ENCODE results near the gene OSBPL5.
A peak's percentile ranks its signal among the peaks of the same experiment; 100 is the strongest.

Gene OSBPL5

GRCh38 chr11:3163241-3163981 lies 1.7 kb downstream of the OSBPL5 start:
- Histone ChIP-seq H3K9ac (ENCODE audit: low read length in 5 of 5) (peak overlapping the region in 3 of 5 donors; percentile 77 to 87 (median 83)), H3K36me3 (ENCODE audit: control insufficient read depth in 5 of 5, insufficient read depth in 5 of 5, low read length in 5 of 5) (no peaks in the 10 kb centered on the region), H3K27ac (ENCODE audit: low read depth, low read length) (no peak overlapping the region), H3K4me1 (ENCODE audit: control insufficient read depth in 5 of 5, insufficient read depth in 5 of 5, low read length in 5 of 5) (peaks cover 11 to 68% (median 65%) of the 10 kb centered on the region in 5 donors), H3K4me3 (ENCODE audit: low read depth in 1 of 5, low read length in 5 of 5) (peak overlapping the region; percentile 72 to 90 (median 83)), H3K27me3 (ENCODE audit: control insufficient read depth in 5 of 5, insufficient read depth in 4 of 5, low read length in 5 of 5) (peaks cover 0 to 4% (median 0%) of the 10 kb centered on the region in 5 donors), H3K9me3 (ENCODE audit: control insufficient read depth in 5 of 5, low read length in 5 of 5) (no peaks in the 10 kb centered on the region)

GRCh38 chr11:3162410-3163240 lies 2.5 kb downstream of the OSBPL5 start:
- Histone ChIP-seq H3K4me3 (ENCODE audit: low read depth in 1 of 5, low read length in 5 of 5) (peak overlapping the region in 3 of 5 donors; percentile 9 to 24 (median 15)), H3K4me1 (ENCODE audit: control insufficient read depth in 5 of 5, insufficient read depth in 5 of 5, low read length in 5 of 5) (peaks cover 11 to 71% (median 65%) of the 10 kb centered on the region in 5 donors), H3K9me3 (ENCODE audit: control insufficient read depth in 5 of 5, low read length in 5 of 5) (no peaks in the 10 kb centered on the region), H3K27me3 (ENCODE audit: control insufficient read depth in 5 of 5, insufficient read depth in 4 of 5, low read length in 5 of 5) (no peaks in the 10 kb centered on the region), H3K9ac (ENCODE audit: low read length in 5 of 5) (no peak overlapping the region), H3K27ac (ENCODE audit: low read depth, low read length) (no peak overlapping the region), H3K36me3 (ENCODE audit: control insufficient read depth in 5 of 5, insufficient read depth in 5 of 5, low read length in 5 of 5) (no peaks in the 10 kb centered on the region)

GRCh38 chr11:3161720-3162409 lies 3.2 kb downstream of the OSBPL5 start:
- H3K4me3 ChIP-seq (ENCODE audit: low read depth in 1 of 5, low read length in 5 of 5) = peak overlapping the region in 2 of 5 donors; percentile 9 to 24
- H3K9me3 ChIP-seq (ENCODE audit: control insufficient read depth in 5 of 5, low read length in 5 of 5) = no peaks in the 10 kb centered on the region
- H3K9ac ChIP-seq (ENCODE audit: low read length in 5 of 5) = no peak overlapping the region
- H3K36me3 ChIP-seq (ENCODE audit: control insufficient read depth in 5 of 5, insufficient read depth in 5 of 5, low read length in 5 of 5) = no peaks in the 10 kb centered on the region
- H3K4me1 ChIP-seq (ENCODE audit: control insufficient read depth in 5 of 5, insufficient read depth in 5 of 5, low read length in 5 of 5) = peaks cover 11 to 75% (median 70%) of the 10 kb centered on the region in 5 donors
- H3K27ac ChIP-seq (ENCODE audit: low read depth, low read length) = peak overlapping the region; percentile 35
- no peaks in the 10 kb centered on the region for H3K27me3 ChIP-seq (ENCODE audit: control insufficient read depth in 5 of 5, insufficient read depth in 4 of 5, low read length in 5 of 5)

- H3K27ac ChIP-seq (ENCODE audit: low read depth, low read length) = peak overlapping the region; percentile 62
- H3K9ac ChIP-seq (ENCODE audit: low read length in 5 of 5) = peak overlapping the region in 2 of 5 donors; percentile 20 to 62
- peaks cover 11 to 81% (median 76%) of the 10 kb centered on the region in 5 donors for H3K4me1 ChIP-seq (ENCODE audit: control insufficient read depth in 5 of 5, insufficient read depth in 5 of 5, low read length in 5 of 5)
- no peaks in the 10 kb centered on the region for H3K27me3 ChIP-seq (ENCODE audit: control insufficient read depth in 5 of 5, insufficient read depth in 4 of 5, low read length in 5 of 5)
- no peaks in the 10 kb centered on the region for H3K9me3 ChIP-seq (ENCODE audit: control insufficient read depth in 5 of 5, low read length in 5 of 5)
- H3K4me3 ChIP-seq (ENCODE audit: low read depth in 1 of 5, low read length in 5 of 5) = peak overlapping the region in 4 of 5 donors; percentile 27 to 67 (median 60)
- no peaks in the 10 kb centered on the region for H3K36me3 ChIP-seq (ENCODE audit: control insufficient read depth in 5 of 5, insufficient read depth in 5 of 5, low read length in 5 of 5)
These were observed 3.8 kb downstream of the OSBPL5 start for GRCh38 chr11:3161309-3161708.

- no peaks in the 10 kb centered on the region for H3K27me3 ChIP-seq (ENCODE audit: control insufficient read depth in 5 of 5, insufficient read depth in 4 of 5, low read length in 5 of 5)
- peak overlapping the region; percentile 49 to 67 (median 61) for H3K4me3 ChIP-seq (ENCODE audit: low read depth in 1 of 5, low read length in 5 of 5)
- no peaks in the 10 kb centered on the region for H3K9me3 ChIP-seq (ENCODE audit: control insufficient read depth in 5 of 5, low read length in 5 of 5)
- H3K36me3 ChIP-seq (ENCODE audit: control insufficient read depth in 5 of 5, insufficient read depth in 5 of 5, low read length in 5 of 5) = no peaks in the 10 kb centered on the region
- peaks cover 16 to 84% (median 78%) of the 10 kb centered on the region in 5 donors for H3K4me1 ChIP-seq (ENCODE audit: control insufficient read depth in 5 of 5, insufficient read depth in 5 of 5, low read length in 5 of 5)
- H3K27ac ChIP-seq (ENCODE audit: low read depth, low read length) = peak overlapping the region; percentile 62
- H3K9ac ChIP-seq (ENCODE audit: low read length in 5 of 5) = peak overlapping the region in 3 of 5 donors; percentile 55 to 67 (median 62)
These were observed 4.7 kb downstream of the OSBPL5 start for GRCh38 chr11:3160252-3161031.

GRCh38 chr11:3159296-3160190 lies 5.6 kb downstream of the OSBPL5 start:
- H3K36me3 ChIP-seq (ENCODE audit: control insufficient read depth in 5 of 5, insufficient read depth in 5 of 5, low read length in 5 of 5) = no peaks in the 10 kb centered on the region
- H3K9ac ChIP-seq (ENCODE audit: low read length in 5 of 5) = peak overlapping the region in 3 of 5 donors; percentile 55 to 67 (median 56)
- no peaks in the 10 kb centered on the region for H3K27me3 ChIP-seq (ENCODE audit: control insufficient read depth in 5 of 5, insufficient read depth in 4 of 5, low read length in 5 of 5)
- peaks cover 19 to 89% (median 82%) of the 10 kb centered on the region in 5 donors for H3K4me1 ChIP-seq (ENCODE audit: control insufficient read depth in 5 of 5, insufficient read depth in 5 of 5, low read length in 5 of 5)
- H3K9me3 ChIP-seq (ENCODE audit: control insufficient read depth in 5 of 5, low read length in 5 of 5) = no peaks in the 10 kb centered on the region
- peak overlapping the region; percentile 23 for H3K27ac ChIP-seq (ENCODE audit: low read depth, low read length)
- H3K4me3 ChIP-seq (ENCODE audit: low read depth in 1 of 5, low read length in 5 of 5) = peak overlapping the region; percentile 49 to 67 (median 61)

DNA sequence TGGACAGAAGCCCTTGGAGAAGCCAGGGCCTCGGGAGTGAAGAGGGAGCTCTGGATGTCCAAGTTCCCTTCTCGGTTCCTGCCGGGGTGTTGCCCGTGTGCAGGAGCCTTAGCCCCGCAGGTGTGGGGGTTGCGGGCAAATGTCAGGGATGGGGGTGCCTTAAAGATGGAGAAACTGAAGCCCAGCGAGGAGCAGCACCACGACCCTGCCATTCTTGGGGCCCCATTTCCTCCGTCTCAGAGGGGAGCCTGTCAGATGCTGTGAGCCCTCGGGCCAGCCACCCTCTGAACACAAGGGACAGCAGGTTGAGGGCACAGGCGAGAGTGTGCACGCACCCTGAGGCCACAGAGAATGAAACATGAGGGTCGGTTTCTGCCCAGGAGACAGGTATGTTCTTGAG lies 6.3 kb downstream of the OSBPL5 start:
- no peaks in the 10 kb centered on the region for H3K9me3 ChIP-seq (ENCODE audit: control insufficient read depth in 5 of 5, low read length in 5 of 5)
- no peaks in the 10 kb centered on the region for H3K27me3 ChIP-seq (ENCODE audit: control insufficient read depth in 5 of 5, insufficient read depth in 4 of 5, low read length in 5 of 5)
- H3K27ac ChIP-seq (ENCODE audit: low read depth, low read length) = no peak overlapping the region
- H3K36me3 ChIP-seq (ENCODE audit: control insufficient read depth in 5 of 5, insufficient read depth in 5 of 5, low read length in 5 of 5) = no peaks in the 10 kb centered on the region
- peaks cover 17 to 89% (median 82%) of the 10 kb centered on the region in 5 donors for H3K4me1 ChIP-seq (ENCODE audit: control insufficient read depth in 5 of 5, insufficient read depth in 5 of 5, low read length in 5 of 5)
- H3K4me3 ChIP-seq (ENCODE audit: low read depth in 1 of 5, low read length in 5 of 5) = no peak overlapping the region
- no peak overlapping the region for H3K9ac ChIP-seq (ENCODE audit: low read length in 5 of 5)

GRCh38 chr11:3158131-3158591 lies 6.9 kb downstream of the OSBPL5 start:
- no peak overlapping the region for H3K9ac ChIP-seq (ENCODE audit: low read length in 5 of 5)
- H3K4me3 ChIP-seq (ENCODE audit: low read depth in 1 of 5, low read length in 5 of 5) = no peak overlapping the region
- H3K27ac ChIP-seq (ENCODE audit: low read depth, low read length) = no peak overlapping the region
- no peaks in the 10 kb centered on the region for H3K27me3 ChIP-seq (ENCODE audit: control insufficient read depth in 5 of 5, insufficient read depth in 4 of 5, low read length in 5 of 5)
- H3K9me3 ChIP-seq (ENCODE audit: control insufficient read depth in 5 of 5, low read length in 5 of 5) = no peaks in the 10 kb centered on the region
- peaks cover 19 to 89% (median 83%) of the 10 kb centered on the region in 5 donors for H3K4me1 ChIP-seq (ENCODE audit: control insufficient read depth in 5 of 5, insufficient read depth in 5 of 5, low read length in 5 of 5)
- H3K36me3 ChIP-seq (ENCODE audit: control insufficient read depth in 5 of 5, insufficient read depth in 5 of 5, low read length in 5 of 5) = no peaks in the 10 kb centered on the region

All from subcutaneous abdominal adipose tissue (tissue), 5 donors.